Kidney (tissue), 14 donors: ENCODE results near the gene CYB561D1. TPM values are rescaled to one million over a fixed set of nuclear protein-coding genes. Genes with fewer than 3 reads are reported as not detected.

Experiments used
- DNase-seq, 5 donors: peaks; one replicate each; pipeline ENCODE4 v3.0.0-alpha.2; 2013 to 2020
- FAIRE-seq: peaks from 2 replicates; lab custom pipeline; 2012; peaks lifted over from hg19 to GRCh38; lab: Jason Lieb, UNC
- H3K27ac ChIP-seq, 2 donors: one replicate each; pipeline ENCODE4 v1.7.0; 2013; ENCODE audit warnings: low read depth in 2 of 2, low read length in 2 of 2, inconsistent platforms in 1 of 2
- H3K27me3 ChIP-seq: one replicate; pipeline ENCODE4 v1.7.1; 2013; ENCODE audit warnings: low read length, inconsistent platforms; ENCODE audit not compliant: control insufficient read depth, insufficient read depth
- H3K36me3 ChIP-seq, 3 donors: one replicate each; pipeline versions ENCODE4 v1.7.0 to v1.7.1; 2013; ENCODE audit warnings: low read length in 3 of 3, control low read depth in 1 of 3, inconsistent platforms in 1 of 3; ENCODE audit not compliant: insufficient read depth in 3 of 3, control insufficient read depth in 2 of 3
- H3K4me1 ChIP-seq, 3 donors: one replicate each; pipeline versions ENCODE4 v1.7.0 to v1.7.1; 2013; ENCODE audit warnings: low read length in 3 of 3, inconsistent platforms in 1 of 3, low read depth in 1 of 3; ENCODE audit not compliant: control insufficient read depth in 2 of 3, insufficient read depth in 2 of 3
- H3K4me3 ChIP-seq, 3 donors: one replicate each; pipeline versions ENCODE4 v1.7.0 to v1.8.1; 2013; ENCODE audit warnings: low read length in 3 of 3, control low read depth in 1 of 3, inconsistent platforms in 1 of 3
- H3K9ac ChIP-seq, 3 donors: one replicate each; pipeline versions ENCODE4 v1.7.0 to v1.7.1; 2013; ENCODE audit warnings: low read length in 3 of 3, control low read depth in 1 of 3, inconsistent platforms in 1 of 3
- H3K9me3 ChIP-seq, 3 donors: one replicate each; pipeline versions ENCODE4 v1.7.0 to v1.7.1; 2013; ENCODE audit warnings: low read length in 3 of 3, control low read depth in 1 of 3, inconsistent platforms in 1 of 3; ENCODE audit not compliant: control insufficient read depth in 2 of 3, insufficient read depth in 1 of 3
- intact Hi-C: fragments of 100-400 bp; cut with DNase I; formaldehyde crosslinking; loops from one replicate; pipeline ENCODE4 v1.11.1; 2022
- polyA plus RNA-seq: library from polyadenylated mRNA; stranded (reverse); fragments of 350-450 nt; fragmentation: Illumina TruSeq; extraction: RNeasy Lipid Tissue Mini Kit (QIAGEN cat#74804); gene quantifications from one replicate; pipeline ENCODE4 v1.2.3, GENCODE V29; 2014; ENCODE audit warnings: low read depth, low replicate concordance; ENCODE audit not compliant: insufficient read depth
- total RNA-seq: library from RNA; stranded (reverse); fragmentation: NEBNext Ultra II Directional; extraction: Animal tissue kit (Norgen Biotek cat#: 25700); gene quantifications from one replicate; pipeline ENCODE4 v1.2.1, GENCODE V29; 2021
- TF ChIP-seq, protein P1 (sequence below): IDR thresholded peaks from 3 replicates; pipeline ENCODE4 v1.5.1; 2012; ENCODE audit warnings: mild to moderate bottlenecking, moderate library complexity, borderline replicate concordance; ENCODE audit not compliant: insufficient read depth; ENCODE audit errors: extremely low read depth
- donor health status: control.
- donor health status: control.
- donor health status: control.
- donor health status: control.
- donor health status: control.
- donor health status: DM: yes; HTN: yes; CAD: no.
- donor health status: Normal renal cell carcinoma (clear cell type).

CYB561D1 gene
- total and polyA plus RNA-seq, 2 donors from 2014 or later: 5.2 to 18.0 TPM

DNA sequence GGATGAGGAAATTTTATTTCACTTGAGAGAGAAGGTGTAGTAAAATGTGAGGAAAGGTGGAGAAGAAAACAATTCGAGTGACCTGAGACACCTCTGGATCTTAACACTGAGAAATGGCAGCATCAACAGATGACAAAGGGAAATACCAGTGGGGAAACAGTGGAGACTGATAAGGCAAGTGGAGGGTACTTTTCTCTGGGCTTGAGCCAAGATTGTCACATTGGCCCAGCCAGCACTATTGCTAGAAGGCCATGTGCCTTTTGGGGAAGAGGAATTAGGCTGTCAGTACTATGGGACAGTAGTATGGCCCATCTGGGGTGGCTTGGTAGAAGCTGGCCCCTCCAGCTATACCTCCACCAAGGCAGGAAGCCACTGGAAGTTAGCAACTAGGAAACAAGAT is 19.2 kb upstream of the CYB561D1 start:
- intact Hi-C loops: no loop called here
- H3K27me3 ChIP-seq: peaks cover 12% of the 10 kb centered on the region
- no peaks in the 10 kb centered on the region for H3K9me3 ChIP-seq
- DNase-seq (no peak), FAIRE-seq (no peak)
- H3K4me1 ChIP-seq: no peaks in the 10 kb centered on the region
- TF ChIP-seq, protein P1, sequence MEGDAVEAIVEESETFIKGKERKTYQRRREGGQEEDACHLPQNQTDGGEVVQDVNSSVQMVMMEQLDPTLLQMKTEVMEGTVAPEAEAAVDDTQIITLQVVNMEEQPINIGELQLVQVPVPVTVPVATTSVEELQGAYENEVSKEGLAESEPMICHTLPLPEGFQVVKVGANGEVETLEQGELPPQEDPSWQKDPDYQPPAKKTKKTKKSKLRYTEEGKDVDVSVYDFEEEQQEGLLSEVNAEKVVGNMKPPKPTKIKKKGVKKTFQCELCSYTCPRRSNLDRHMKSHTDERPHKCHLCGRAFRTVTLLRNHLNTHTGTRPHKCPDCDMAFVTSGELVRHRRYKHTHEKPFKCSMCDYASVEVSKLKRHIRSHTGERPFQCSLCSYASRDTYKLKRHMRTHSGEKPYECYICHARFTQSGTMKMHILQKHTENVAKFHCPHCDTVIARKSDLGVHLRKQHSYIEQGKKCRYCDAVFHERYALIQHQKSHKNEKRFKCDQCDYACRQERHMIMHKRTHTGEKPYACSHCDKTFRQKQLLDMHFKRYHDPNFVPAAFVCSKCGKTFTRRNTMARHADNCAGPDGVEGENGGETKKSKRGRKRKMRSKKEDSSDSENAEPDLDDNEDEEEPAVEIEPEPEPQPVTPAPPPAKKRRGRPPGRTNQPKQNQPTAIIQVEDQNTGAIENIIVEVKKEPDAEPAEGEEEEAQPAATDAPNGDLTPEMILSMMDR: no peak
- H3K4me3 ChIP-seq: no peak overlapping the region
- peaks cover 0 to 10% (median 2%) of the 10 kb centered on the region in 3 donors for H3K36me3 ChIP-seq
- H3K9ac ChIP-seq: no peak overlapping the region
- no peak overlapping the region for H3K27ac ChIP-seq

DNA sequence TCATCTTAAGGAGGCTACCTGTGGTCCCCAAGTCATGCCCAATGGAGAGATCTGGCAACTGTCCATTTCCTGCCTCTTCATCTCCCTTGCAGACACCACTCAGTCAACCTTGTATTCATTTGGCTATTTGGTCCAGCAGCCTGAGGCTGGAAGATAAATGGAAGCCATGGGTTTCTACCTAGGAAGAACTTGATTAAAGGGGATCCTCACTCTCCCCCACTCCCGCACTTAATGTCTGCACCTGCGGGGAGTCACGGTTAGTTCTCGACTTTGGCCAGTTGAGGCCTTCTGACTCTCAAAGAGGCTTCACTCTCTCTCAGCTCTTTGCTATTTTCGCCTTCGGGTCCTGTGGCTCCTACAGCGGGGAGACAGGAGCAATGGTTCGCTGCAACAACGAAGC is 18.6 kb upstream of the CYB561D1 start:
- Histone ChIP-seq H3K4me3 (no peak overlapping the region), H3K9ac (no peak overlapping the region), H3K27me3 (peaks cover 8% of the 10 kb centered on the region), H3K27ac (no peak overlapping the region), H3K9me3 (no peaks in the 10 kb centered on the region), H3K36me3 (peaks cover 0 to 14% (median 2%) of the 10 kb centered on the region in 3 donors), H3K4me1 (no peaks in the 10 kb centered on the region)
- FAIRE-seq (no peak), DNase-seq (no peak)
- intact Hi-C loops: no loop called here
- TF ChIP-seq, protein P1: no peak

GRCh38 chr1:109476825-109477224 is 17.1 kb upstream of the CYB561D1 start:
- no peak overlapping the region for H3K27ac ChIP-seq
- TF ChIP-seq, protein P1: no peak
- peaks cover 0 to 14% (median 2%) of the 10 kb centered on the region in 3 donors for H3K36me3 ChIP-seq
- H3K9me3 ChIP-seq: no peaks in the 10 kb centered on the region
- intact Hi-C loops: no loop called here
- no peaks in the 10 kb centered on the region for H3K4me1 ChIP-seq
- DNase-seq (no peak), FAIRE-seq (no peak)
- H3K4me3 ChIP-seq: no peak overlapping the region
- H3K27me3 ChIP-seq: no peaks in the 10 kb centered on the region
- no peak overlapping the region for H3K9ac ChIP-seq

- no peak overlapping the region for H3K27ac ChIP-seq
- no peaks in the 10 kb centered on the region for H3K9me3 ChIP-seq
- FAIRE-seq (no peak), DNase-seq (no peak)
- H3K9ac ChIP-seq: no peak overlapping the region
- no peak overlapping the region for H3K4me3 ChIP-seq
- TF ChIP-seq, protein P1: no peak
- H3K36me3 ChIP-seq: peaks cover 0 to 14% (median 2%) of the 10 kb centered on the region in 3 donors
- H3K4me1 ChIP-seq: peaks cover 0 to under 1% (median 0%) of the 10 kb centered on the region in 3 donors
- H3K27me3 ChIP-seq: no peaks in the 10 kb centered on the region
- intact Hi-C loops: no loop called here
These were observed 16.1 kb upstream of the CYB561D1 start for GRCh38 chr1:109477821-109478220.
